COLO829 (cell line): ENCODE measurements around the gene LIN28A.
"Not testable (repeated sequence)": the region's sequence is repeated elsewhere in the genome, so short reads cannot be mapped to it uniquely, and the experiment has no call there.

Source experiments
- DNase-seq: peaks from one replicate; pipeline ENCODE4 v3.0.0; 2012; ENCODE audit warnings: low spot score

The LIN28A gene

DNA sequence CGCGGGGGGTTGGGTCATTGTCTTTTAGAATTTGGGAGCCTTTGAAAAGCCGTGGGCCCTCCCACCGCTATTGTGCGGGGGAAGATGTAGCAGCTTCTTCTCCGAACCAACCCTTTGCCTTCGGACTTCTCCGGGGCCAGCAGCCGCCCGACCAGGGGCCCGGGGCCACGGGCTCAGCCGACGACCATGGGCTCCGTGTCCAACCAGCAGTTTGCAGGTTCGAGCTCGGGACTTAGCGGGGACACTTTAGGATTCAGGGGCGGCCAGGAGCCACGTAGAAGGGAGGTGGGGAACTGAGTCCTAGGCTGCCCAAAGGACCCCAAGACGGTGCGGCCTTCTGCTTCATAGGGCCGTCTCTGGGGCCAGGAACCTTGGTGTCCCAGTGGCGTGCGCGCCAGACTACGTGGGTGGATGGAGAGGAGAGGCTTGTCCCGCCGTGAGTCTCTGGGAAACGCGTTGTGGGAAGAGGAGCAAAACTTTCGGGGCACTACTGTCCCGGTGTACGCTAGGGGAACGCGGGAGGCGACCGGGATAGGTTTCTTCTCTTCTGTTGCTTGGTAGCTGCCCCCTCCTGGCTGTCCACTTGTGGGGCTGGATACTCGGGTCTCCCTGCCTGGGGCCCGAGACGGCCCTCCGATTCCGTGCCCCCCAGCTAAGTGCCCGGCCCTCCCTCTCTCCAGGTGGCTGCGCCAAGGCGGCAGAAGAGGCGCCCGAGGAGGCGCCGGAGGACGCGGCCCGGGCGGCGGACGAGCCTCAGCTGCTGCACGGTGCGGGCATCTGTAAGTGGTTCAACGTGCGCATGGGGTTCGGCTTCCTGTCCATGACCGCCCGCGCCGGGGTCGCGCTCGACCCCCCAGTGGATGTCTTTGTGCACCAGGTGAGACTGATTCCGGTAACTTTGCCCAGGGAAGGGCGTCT, at the start of gene LIN28A:
TSS of gene LIN28A (plus strand) at position 112 of the 918 bp plus-strand sequence. CDS start at position 187, 75 bp downstream.
- DNase-seq: no peak

DNA sequence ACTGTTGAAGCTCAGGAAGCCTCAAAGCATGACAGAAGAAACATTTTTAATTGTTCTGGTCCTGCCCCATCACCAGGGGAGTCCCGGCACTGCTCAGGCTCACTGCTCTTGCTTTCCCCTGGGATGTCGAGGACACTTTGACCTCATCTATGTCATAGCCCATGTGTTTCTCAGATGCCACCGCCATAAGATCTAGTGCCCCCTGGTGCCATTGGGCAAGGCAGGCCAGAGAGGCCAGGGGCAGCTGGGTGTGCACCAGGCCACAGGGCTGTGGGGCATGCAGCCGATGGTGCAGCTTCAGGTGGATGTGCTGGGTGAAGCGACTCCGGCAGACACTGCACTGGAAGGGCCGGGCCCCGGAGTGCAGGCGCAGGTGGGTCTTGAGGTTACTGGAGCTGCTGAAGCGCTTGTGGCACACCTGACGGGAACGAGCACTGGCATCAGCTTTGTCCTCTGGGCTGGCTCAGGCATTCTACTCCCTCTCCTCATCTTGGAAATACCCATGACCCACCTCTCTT, 49.0 kb upstream of the LIN28A start:
- no peak for DNase-seq

GRCh38 chr1:26362331-26362730, 48.3 kb upstream of the LIN28A start:
- DNase-seq: no peak

DNA sequence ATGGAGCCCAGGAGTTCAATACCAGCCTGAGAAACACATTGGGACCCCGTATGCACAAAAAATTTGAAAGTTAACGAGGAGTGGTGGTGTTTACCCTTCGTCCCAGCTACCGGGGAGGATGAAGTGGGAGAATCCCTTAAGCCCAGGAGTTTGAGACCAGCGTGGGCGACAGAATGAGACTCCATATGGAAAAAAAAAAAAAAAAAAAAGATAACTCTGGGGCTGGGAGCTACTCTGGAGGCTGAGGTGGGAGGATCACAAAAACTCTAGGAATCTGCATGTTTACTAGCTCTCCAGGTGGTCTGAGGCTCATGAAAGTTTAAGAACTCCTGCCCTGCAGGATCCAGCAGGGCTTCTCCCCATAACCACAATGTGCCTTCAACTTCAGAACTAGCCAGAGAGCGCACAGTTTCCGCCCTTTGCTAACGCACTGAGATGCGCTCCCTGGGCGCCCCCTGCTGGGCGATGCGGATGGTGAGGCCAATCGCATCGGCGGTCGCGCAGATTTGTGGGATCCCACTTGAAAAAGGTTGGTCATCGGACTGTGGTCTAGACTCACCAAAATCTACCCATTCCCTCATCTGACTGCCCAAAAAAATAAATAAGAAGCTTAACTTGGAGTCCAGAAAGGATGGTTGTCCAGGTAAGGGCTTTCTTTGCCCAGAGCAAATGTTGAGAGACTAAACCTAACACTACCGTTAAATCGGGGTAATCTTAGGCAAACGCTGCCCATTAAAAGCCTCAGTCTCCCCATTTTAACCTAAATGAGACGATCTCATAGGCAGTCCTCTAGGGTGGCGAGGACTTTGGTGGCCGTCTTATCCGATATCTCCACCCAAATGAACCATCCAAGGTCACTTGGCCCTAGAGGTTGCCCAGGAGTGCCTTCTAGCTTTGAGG, 46.8 kb upstream of the LIN28A start:
- DNase-seq: peak; percentile 60

DNA sequence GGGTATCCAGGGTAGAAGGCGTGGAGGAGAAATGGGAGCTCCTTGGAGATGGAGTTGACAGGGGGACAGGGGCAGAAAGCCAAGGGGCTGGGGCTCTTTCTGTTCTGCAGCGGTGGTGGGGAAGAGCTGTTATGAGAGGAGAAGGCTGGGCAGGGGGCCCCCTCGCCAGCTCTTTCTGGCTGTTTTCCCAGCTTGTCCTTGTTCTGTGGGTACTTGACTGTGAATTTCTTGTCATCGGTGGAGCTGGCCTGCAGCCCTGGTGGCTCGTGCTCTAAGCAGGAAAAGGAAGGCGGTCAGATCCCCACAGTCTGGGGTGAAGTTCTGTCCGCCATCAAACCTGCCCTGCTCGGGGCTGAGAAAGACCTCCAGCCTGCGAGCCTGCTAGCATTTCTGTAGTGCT, 45.7 kb upstream of the LIN28A start:
- no peak for DNase-seq

DNA sequence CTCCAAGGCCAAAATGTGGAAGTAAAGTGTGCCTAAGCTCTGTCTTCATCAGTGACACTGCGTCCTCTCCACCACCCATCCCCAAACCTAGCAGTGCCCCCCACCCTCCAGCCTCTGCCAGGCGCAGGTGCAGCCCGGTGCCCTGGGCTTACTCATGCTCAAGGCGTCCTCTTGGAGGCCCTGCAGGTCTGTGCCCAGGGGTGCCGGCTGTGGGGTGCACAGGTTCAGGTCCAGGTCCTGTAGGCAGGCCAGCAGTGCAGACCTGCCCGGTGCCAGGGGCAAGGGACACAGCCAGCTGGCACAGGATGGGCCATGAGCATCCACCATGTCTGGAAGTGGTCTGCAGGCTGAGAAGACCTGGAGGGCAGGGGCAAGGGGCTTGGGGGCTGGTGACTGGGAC, 43.2 kb upstream of the LIN28A start:
- DNase-seq: no peak

DNA sequence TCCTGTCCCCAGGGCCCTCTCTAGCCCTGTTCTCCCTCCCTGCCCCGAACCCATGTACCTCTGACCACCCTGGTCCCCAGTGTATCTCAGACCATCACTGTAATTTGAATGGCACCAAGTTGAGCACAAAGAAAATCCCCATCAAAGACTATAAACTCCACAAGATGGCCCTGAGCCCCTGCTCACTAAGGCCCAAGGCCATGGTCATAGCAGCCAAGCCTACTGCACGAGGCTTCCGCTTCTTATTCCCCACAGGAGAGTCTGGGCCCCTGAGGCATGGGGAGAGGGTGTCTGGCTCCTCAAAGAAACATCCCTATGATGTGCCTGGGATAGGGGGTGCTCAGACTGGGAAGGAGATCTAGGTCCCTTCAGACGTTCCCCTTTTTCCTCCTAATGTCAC, 42.6 kb upstream of the LIN28A start:
- DNase-seq: no peak

DNA sequence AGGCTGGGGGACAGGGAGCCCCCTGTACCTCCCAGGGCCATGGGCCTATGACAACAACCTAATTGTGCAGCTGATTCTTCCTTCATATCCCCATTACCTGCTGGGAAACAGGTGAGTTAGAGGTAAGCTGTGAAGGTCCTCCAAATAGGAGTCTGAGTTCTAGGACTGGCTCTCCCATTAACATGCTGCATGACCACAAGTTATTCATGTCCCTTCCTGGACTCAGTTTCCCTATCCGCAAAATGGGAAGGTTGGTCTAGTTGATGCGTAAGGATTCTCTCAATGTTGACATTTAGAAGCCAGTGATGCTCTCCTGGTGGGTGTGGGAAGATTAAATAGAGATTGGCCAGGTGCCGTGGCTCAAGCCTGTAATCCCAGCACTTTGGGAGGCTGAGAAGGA, 42.1 kb upstream of the LIN28A start:
- DNase-seq: no peak

GRCh38 chr1:26370591-26371382, 39.8 kb upstream of the LIN28A start:
- DNase-seq: no peak

- no peak for DNase-seq
Observed at GRCh38 chr1:26372039-26372438, 38.6 kb upstream of the LIN28A start.

GRCh38 chr1:26372611-26373010, 38.0 kb upstream of the LIN28A start, which contains the start of gene ZNF683:
ZNF683 (minus strand) TSS chr1:26372750; CDS start chr1:26368571, 4,179 bp downstream.
- DNase-seq: not testable (repeated sequence)

DNA sequence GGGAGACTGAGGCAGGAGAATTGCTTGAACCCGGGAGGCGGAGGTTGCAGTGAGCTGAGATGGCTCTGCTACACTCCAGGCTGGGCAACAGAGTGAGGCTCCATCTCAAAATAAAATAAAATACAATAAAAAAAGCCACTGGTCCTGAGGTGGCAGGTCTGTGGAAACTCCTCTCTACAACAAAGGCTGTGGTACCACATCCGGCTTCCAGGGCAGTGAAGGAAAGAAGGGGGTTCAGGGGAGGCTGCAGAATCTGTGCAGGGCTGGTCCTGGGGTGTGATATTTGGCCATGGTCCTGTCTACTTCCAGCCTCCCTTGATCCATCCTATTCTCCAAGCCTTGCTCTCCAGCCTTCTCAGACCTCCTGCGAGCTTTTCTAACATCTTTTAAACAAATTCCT, 37.3 kb upstream of the LIN28A start:
- no peak for DNase-seq

GRCh38 chr1:26373789-26374188, 36.8 kb upstream of the LIN28A start:
- no peak for DNase-seq

- DNase-seq: not testable (repeated sequence)
Observed at GRCh38 chr1:26374361-26374760, 36.3 kb upstream of the LIN28A start.

- no peak for DNase-seq
Observed at GRCh38 chr1:26375081-26375480, 35.5 kb upstream of the LIN28A start.

DNA sequence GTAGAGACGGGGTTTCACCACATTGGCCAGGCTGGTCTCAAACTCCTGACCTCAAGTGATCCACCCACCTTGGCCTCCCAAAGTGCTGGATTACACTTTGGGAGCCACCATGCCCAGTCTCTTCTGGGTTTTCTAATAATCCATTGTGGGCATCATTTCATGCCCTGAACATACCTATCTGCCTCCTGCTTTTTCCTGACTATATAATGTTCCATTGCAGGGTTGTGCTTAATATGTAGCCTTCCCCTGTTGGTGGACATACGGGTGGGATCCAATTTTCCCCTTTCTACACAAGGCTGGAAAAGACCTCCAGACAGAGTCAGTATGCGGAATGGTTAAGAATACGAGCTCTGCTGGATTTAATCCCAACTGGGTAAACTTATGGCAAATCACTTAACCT, 34.6 kb upstream of the LIN28A start:
- no peak for DNase-seq

DNA sequence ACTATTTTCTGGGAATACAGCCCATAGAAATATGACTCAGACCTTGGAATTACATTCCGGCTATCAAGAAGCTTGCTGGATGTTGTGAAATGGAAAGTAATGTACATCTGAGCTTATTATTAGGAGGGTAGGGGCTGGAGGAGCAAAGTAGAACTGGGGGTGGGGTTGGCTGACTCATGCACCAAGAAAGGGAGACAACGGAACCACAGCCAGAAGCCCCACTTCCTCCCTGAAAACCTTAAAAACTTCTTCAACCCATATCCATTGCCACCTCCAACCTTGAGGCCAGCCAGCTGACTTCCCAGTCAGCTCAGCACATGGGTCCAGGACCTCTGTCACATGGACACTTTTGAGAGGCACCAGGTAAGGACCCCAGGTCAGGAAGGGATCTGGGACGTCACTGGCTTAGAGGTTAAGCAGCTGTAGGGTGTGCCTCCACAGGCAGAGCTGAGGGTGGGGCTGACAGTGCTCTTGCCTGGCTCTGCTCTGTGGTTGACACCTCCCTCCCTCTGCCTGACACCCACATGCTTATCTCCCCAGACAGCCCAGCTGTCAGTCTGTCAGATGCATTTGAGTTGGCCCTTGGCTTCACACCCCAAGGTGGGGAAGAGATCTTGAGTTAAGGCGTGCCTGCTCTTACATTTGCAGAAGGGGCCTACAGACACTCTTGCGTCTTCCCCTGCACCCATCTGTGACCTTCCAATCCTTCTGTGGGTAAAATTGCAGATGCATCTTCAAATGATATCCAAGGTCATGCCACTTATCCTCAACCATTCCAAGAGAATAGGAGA, 32.3 kb upstream of the LIN28A start:
- peak; percentile 52 for DNase-seq

GRCh38 chr1:26378879-26379251, 31.8 kb upstream of the LIN28A start:
- DNase-seq: no peak

DNA sequence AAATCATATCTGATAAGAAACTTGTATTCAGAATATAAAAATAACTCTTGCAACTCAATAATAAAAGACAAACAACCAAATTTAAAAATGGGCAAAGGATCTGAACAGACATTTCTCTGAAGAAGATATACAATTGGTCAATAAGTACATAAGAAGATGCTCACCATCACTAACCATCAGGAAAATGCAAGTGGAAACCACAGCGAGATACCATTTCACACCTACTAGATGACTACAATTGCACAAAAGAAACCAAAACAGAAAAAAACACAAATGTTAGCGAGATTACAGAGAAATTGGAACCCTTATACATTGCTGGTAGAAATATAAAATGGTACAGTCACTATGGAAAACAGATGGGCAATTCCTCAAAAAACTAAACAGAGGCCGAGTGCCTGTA, 26.5 kb upstream of the LIN28A start:
- no peak for DNase-seq

GRCh38 chr1:26385063-26385462, 25.6 kb upstream of the LIN28A start:
- not testable (repeated sequence) for DNase-seq

DNA sequence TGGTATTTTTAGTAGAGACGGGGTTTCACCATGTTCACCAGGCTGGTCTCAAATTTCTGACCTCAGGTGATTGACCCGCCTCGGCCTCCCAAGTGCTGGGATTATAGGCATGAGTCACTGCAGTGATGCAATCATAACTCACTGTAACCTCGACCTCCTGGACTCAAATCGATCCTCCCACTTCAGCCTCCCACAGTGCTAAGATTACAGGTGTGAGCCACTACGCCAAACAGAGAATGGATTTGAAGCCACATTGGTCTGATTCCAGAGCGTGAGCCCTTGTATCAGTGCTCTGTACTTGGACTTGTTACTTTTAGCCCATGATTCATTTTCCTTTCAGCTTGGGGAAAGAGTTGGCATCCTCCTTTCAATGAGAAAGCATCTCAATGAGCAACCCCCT, 23.2 kb upstream of the LIN28A start:
- DNase-seq: no peak
